GM12874 (cell line): ENCODE results near the gene AHI1.

Experiments used
- TF ChIP-seq, protein P1 (sequence below): IDR thresholded peaks from 2 replicates; pipeline ENCODE4 v1.5.1; 2011; ENCODE audit warnings: low read depth, mild to moderate bottlenecking, control low read depth, low read length, moderate library complexity; ENCODE audit not compliant: insufficient read depth

Gene AHI1

DNA sequence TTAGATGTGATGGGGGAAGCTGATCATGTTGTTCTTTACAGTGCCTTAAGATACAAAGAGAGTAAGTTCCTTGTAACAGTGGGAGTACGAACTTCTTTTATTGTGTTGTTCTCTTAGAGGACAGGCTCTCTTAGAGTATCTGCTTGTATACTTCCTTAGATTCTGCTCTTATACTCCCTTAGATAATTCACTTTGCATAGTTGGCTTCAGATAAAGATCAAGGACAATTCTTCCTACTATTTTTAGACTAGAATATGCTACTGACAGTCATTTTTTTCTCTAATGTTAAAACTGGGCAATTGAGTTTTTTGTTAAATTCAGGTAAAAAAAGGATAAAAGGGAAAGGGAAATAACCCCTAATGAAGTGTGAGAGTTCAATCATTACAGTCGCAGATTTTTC is 177.7 kb downstream of the AHI1 start:
- TF ChIP-seq, protein P1, sequence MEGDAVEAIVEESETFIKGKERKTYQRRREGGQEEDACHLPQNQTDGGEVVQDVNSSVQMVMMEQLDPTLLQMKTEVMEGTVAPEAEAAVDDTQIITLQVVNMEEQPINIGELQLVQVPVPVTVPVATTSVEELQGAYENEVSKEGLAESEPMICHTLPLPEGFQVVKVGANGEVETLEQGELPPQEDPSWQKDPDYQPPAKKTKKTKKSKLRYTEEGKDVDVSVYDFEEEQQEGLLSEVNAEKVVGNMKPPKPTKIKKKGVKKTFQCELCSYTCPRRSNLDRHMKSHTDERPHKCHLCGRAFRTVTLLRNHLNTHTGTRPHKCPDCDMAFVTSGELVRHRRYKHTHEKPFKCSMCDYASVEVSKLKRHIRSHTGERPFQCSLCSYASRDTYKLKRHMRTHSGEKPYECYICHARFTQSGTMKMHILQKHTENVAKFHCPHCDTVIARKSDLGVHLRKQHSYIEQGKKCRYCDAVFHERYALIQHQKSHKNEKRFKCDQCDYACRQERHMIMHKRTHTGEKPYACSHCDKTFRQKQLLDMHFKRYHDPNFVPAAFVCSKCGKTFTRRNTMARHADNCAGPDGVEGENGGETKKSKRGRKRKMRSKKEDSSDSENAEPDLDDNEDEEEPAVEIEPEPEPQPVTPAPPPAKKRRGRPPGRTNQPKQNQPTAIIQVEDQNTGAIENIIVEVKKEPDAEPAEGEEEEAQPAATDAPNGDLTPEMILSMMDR: no peak

DNA sequence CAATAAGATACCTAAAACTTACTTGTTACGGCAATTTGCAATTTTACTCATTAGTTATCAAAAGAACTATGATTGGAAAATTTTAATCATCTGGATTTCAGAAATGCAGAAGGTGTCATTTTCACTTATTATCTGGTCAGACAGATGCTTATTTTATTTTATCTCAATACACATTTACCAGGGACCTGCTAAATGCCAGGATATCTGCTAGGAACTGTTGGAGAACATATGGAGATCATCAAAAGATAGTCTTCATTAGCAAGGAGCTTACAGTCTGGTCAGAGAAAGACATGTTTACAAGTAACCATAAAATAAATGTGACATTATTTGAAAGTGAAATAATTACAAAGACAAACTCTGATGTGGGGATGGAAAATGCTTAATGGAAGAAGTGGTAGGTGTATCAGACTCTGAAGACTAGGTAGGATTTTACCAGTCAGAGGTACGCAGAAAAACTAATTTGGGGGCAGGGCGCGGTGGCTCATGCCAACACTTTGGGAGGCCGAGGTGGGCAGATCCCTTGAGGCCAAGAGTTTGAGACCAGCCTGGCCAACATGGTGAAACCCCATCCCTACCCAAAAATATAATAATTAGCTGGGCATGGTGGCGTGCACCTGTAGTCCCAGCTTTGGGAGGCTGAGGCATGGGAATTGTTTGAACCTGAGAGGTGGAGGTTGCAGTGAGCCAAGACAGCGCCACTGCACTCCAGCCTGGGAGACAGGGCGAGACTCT is 178.6 kb downstream of the AHI1 start:
- TF ChIP-seq, protein P1: no peak

DNA sequence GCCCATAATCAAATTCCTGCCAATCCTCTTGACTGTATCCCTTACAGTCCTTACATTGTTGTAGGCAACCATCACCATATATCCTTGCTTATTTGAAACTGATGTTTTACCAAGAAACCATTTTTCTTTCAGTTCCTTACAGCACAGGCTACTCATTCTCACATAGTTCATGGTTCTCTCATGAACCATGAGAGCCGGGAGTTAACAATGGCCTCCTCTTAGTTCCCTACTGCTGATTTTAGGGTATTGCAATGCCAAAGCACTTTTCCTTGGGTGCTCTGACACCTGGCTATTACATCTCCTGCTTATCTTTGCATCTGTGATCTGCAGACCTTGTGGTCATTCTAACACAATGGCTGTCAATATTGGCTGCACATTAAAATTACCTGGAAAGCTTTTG is 183.0 kb downstream of the AHI1 start:
- TF ChIP-seq, protein P1: peak; percentile 10; the same call in 1 of the 2 replicates

DNA sequence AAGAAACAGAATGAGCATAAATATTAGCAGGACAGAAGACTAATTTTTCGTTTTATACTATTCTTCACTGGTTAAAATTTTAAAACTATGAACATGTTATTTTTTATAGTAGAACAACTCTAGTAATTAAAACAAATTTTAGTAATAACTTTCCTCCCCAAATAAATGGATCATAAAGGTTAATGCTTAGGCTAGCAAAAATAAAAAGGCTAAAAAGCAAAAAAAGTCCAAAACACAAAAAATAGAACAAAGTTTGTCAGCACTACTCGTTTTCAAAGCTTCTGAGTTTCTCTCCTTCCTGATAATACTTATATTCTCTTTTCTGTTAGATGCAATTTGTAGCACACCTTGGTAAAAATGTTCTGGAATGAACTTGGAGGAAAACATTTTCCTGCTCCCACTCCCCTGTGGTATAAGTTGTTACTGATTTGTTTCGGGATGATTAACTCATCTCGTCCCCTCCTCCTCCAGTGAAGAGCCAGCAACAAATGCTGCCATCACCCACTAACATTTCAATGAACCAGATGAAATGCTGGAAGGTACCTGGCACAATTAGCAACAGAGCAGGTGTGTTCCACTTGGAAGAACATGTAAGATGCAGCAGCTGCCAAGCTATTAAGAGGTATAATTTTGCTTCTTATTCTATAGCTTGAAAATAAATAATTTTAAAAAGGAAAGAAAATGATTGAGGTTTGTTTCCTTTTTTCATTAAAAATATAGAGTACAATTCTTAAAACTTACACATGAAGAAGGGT is 185.9 kb downstream of the AHI1 start:
- TF ChIP-seq, protein P1: no peak

DNA sequence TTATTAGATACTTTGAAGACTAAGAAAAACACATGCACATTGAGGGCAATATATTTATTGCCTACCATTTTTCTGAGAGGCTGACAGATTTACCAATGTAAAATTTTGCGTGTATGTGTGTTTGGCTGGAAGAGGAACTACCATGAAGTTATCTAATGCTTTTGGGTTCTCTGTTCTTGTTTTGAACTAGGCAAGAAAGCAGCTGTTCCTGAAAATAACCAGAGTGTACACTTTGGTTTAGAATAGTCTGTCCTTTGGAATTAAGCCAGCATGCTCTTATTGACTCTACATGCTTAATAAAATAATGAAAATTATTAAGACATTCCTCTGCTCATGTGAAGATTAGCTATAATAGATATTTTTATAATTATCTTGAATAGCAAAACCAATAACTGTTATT is 187.2 kb downstream of the AHI1 start:
- TF ChIP-seq, protein P1: no peak

DNA sequence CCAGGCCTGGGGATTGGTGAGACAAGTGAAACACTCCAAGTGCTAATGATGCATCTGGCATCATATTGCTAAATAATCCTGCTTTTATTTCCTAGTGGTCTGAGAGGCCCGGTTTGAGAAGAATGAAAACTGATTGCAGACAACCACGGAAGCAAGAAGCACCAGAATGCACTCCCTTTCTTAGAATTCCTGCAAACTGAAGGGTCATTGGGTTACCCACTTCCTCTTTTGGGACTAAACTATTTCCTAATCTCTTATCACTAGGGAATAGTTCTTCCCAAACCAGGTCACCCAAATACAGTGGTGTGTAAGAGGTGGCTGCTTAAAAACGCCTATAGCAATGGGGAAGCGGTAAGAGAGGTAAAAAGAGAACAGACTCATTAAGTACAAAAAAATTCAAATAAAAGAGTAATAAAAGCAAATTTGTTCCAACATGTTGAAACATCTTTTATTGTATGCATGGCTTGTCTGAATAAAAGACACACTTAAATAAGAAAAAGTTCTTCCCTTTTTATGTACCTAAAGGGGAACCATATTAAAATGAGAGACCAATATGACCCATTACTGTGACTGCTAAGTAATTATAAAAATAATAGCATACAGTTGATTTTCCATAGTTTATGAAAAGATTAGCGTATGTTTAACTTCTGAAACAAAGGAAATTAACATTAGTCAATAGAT is 190.7 kb downstream of the AHI1 start:
- TF ChIP-seq, protein P1: no peak

DNA sequence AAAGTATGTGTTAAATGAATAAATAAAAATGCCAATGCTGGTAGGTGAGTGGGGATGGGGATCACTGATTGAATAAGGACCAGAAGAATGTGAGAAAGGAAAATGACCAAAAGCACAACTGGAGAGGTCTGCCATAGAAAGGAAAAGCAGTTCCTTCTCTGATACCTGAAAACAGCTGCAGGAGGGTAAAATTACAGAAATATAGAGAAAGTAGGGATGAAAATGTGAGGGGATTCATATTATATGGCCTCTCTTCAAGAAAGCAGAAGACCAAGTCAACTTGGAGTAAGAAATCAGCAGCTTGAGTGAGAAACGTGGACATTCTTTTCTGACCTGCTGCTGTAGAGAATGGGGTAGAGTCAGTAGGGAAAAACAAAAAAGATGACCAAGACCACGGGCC is 191.4 kb downstream of the AHI1 start:
- TF ChIP-seq, protein P1: no peak
